ENCODE results near the gene KRTAP6-2. TPM values are rescaled to one million over a fixed set of nuclear protein-coding genes. Genes with fewer than 3 reads are reported as not detected.

The KRTAP6-2 gene
- total and polyA plus RNA-seq, 12 donors: not detected

DNA sequence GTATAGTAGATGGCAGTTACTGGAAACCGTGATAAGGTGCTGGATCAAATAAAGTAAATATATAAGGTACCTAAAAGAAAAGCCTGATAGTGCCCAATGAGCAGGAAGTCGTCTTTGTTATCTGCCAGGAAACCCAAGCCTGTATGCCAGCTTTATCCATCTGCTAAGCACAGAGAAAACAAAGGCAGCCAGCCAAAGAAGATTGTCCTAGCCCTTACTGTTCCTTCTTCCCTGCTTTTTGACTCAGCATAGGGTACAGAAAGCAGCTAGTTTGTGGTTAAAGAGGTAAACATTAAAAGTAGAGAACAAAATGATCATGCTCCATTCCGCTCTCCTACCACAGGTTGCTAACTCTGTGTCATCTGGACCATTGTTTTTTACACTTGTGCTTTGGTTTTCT lies 18.6 kb downstream of the KRTAP6-2 start:
- H3K36me3 ChIP-seq: no peaks in the 10 kb centered on the region
- no peak overlapping the region for H3K4me3 ChIP-seq
- DNase-seq: no peak
- no peaks in the 10 kb centered on the region for H3K4me1 ChIP-seq
- TF ChIP-seq CTCF (IDR thresholded peaks at IDR 0.05): no peak
- no peaks in the 10 kb centered on the region for H3K27me3 ChIP-seq
- no peaks in the 10 kb centered on the region for H3K9me3 ChIP-seq
- intact Hi-C loops (cut with DNase I): no loop called here
- H3K27ac ChIP-seq: no peak overlapping the region
- no peak for ATAC-seq
- 50 to 55% methylated on average over 3 of the region's 3 CpGs for WGBS, 2 donors

GRCh38 chr21:30579346-30579745 lies 19.4 kb downstream of the KRTAP6-2 start:
- no peak for TF ChIP-seq CTCF (IDR thresholded peaks at IDR 0.05)
- Histone ChIP-seq H3K27ac (no peak overlapping the region), H3K9me3 (no peaks in the 10 kb centered on the region), H3K36me3 (no peaks in the 10 kb centered on the region), H3K27me3 (no peaks in the 10 kb centered on the region), H3K4me1 (no peaks in the 10 kb centered on the region), H3K4me3 (no peak overlapping the region)
- WGBS, 2 donors: 28 to 33% methylated on average over 1 of the region's 1 CpG
- DNase-seq (no peak), ATAC-seq (no peak)
- intact Hi-C loops (cut with DNase I): no loop called here

DNA sequence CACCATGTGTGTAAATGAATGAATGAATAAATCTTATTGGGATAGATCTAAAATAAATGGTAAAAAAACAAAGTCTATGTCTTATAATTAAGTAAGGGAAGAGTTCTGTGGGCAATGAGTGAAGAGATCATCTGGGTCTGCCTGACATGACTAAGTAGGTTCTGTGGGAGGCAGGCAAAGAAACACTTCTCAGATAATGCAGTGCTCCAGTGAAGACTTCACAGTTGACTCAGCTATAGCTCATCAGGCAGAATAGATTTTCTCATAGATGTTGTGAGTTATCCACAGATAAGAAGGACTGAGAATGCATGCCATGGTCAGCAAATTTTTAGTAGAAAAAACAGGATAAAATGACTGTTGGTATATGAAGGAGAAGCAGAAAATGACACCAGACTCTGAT lies 20.9 kb downstream of the KRTAP6-2 start:
- ATAC-seq: no peak
- no peak for TF ChIP-seq CTCF (IDR thresholded peaks at IDR 0.05)
- Histone ChIP-seq H3K4me3 (no peak overlapping the region), H3K36me3 (no peaks in the 10 kb centered on the region), H3K9me3 (no peaks in the 10 kb centered on the region), H3K27ac (no peak overlapping the region), H3K27me3 (no peaks in the 10 kb centered on the region), H3K4me1 (no peaks in the 10 kb centered on the region)
- intact Hi-C loops (cut with DNase I): no loop called here
- DNase-seq: no peak

- Histone ChIP-seq H3K36me3 (no peaks in the 10 kb centered on the region), H3K27me3 (no peaks in the 10 kb centered on the region), H3K4me1 (no peaks in the 10 kb centered on the region), H3K4me3 (no peak overlapping the region), H3K9me3 (no peaks in the 10 kb centered on the region), H3K27ac (peak overlapping the region in 3 of 10 donors; percentile 7 to 36 (median 25))
- ATAC-seq: peak in 4 of 8 donors; percentile 19 to 88 (median 54)
- DNase-seq: no peak
- no peak for TF ChIP-seq CTCF (IDR thresholded peaks at IDR 0.05)
- intact Hi-C loops (cut with DNase I): loop anchor here in 1 of 10 donors (10.0 kb wide), 1 partner anchor 63 kb away; the partner anchor contains the start of gene KRTAP19-5
Measured at GRCh38 chr21:30567617-30568016, 31.1 kb downstream of the KRTAP6-2 start.

All from heart right ventricle (tissue), 16 donors.